ENCODE measurements around the gene RNF125.

Gene RNF125

DNA sequence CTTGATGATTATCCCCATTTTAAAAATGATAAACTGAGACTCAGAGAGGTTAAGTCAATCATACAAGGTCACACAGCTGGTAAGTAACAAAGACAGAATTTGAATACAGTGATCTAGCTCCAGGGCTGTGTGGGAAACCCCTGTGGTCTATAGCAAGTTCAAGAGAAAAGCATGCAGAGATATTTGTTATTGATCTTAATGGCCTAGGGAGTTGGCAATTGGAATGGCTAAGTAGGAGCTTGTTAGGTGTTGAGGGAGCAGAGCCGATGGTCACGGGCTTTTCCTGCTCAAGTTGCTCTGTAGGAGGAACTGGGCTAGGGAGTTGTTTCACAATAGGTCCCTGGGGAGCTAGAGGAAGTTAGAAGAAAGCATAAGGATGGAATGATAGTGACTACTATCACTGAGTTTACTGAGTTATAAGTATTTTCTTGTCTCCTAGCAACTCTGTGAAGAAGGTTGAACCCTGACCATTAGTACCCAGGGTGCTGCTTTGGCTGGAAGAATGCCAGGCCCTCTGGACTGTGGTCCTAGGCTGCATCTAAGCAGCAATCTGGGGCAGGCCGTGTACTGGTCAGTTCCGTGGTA is 30.0 kb downstream of the RNF125 start:
- Histone ChIP-seq H3K9ac (ENCODE audit: low read length in 5 of 5) (no peak overlapping the region), H3K27me3 (ENCODE audit: control insufficient read depth in 5 of 5, insufficient read depth in 4 of 5, low read length in 5 of 5) (no peaks in the 10 kb centered on the region), H3K4me3 (ENCODE audit: low read depth in 1 of 5, low read length in 5 of 5) (no peak overlapping the region), H3K27ac (ENCODE audit: low read depth, low read length) (peak overlapping the region; percentile 5), H3K9me3 (ENCODE audit: control insufficient read depth in 5 of 5, low read length in 5 of 5) (no peaks in the 10 kb centered on the region), H3K36me3 (ENCODE audit: control insufficient read depth in 5 of 5, insufficient read depth in 5 of 5, low read length in 5 of 5) (peaks cover 4 to 17% (median 14%) of the 10 kb centered on the region in 5 donors), H3K4me1 (ENCODE audit: control insufficient read depth in 5 of 5, insufficient read depth in 5 of 5, low read length in 5 of 5) (peaks cover 8 to 20% (median 17%) of the 10 kb centered on the region in 5 donors)

DNA sequence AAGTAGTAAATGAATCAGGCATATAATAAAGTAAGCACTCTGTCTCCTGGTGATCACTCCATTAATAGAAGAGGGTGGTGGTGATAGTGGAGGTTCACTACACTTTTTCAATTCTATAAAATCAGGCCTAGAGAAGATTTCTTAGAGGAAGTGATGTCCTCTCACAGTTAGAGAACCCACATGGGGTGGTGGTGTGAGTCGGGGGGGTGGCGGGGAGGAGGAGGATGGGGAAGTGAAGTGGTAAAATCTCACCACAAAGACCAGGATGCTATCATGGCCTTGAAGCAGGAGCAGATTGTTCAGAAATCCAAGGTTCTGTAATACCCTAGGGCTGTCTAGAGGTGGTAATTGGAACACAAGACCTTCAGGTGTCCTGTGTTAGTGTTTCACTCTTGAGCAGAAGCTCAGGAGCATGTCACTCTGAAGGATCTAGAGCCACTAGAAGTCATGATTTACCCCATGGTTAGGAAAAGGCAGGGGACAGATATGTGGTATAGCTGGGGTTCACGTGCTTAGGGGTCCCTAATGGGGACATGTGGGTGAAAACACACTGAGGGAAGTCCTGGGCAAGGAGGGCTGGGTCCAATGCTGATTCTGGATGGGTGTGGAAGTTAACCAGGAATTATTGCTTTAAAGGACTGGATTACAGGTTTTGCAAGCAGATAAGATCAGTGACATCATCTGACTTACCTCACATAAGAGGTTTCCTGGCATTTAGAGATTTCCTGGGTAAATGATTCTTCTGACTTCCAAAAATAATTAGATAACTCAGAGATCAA is 31.0 kb downstream of the RNF125 start:
- Histone ChIP-seq H3K9ac (ENCODE audit: low read length in 5 of 5) (peak overlapping the region in 1 of 5 donors; percentile 30), H3K27me3 (ENCODE audit: control insufficient read depth in 5 of 5, insufficient read depth in 4 of 5, low read length in 5 of 5) (no peaks in the 10 kb centered on the region), H3K4me3 (ENCODE audit: low read depth in 1 of 5, low read length in 5 of 5) (no peak overlapping the region), H3K9me3 (ENCODE audit: control insufficient read depth in 5 of 5, low read length in 5 of 5) (no peaks in the 10 kb centered on the region), H3K36me3 (ENCODE audit: control insufficient read depth in 5 of 5, insufficient read depth in 5 of 5, low read length in 5 of 5) (peaks cover 4 to 15% (median 14%) of the 10 kb centered on the region in 5 donors), H3K4me1 (ENCODE audit: control insufficient read depth in 5 of 5, insufficient read depth in 5 of 5, low read length in 5 of 5) (peaks cover 8 to 20% (median 17%) of the 10 kb centered on the region in 5 donors), H3K27ac (ENCODE audit: low read depth, low read length) (peak overlapping the region; percentile 5)

GRCh38 chr18:32056613-32057358 is 38.2 kb downstream of the RNF125 start:
- no peak overlapping the region for H3K4me3 ChIP-seq (ENCODE audit: low read depth in 1 of 5, low read length in 5 of 5)
- no peaks in the 10 kb centered on the region for H3K27me3 ChIP-seq (ENCODE audit: control insufficient read depth in 5 of 5, insufficient read depth in 4 of 5, low read length in 5 of 5)
- H3K27ac ChIP-seq (ENCODE audit: low read depth, low read length) = no peak overlapping the region
- peaks cover under 1 to 10% (median 6%) of the 10 kb centered on the region in 5 donors for H3K36me3 ChIP-seq (ENCODE audit: control insufficient read depth in 5 of 5, insufficient read depth in 5 of 5, low read length in 5 of 5)
- H3K4me1 ChIP-seq (ENCODE audit: control insufficient read depth in 5 of 5, insufficient read depth in 5 of 5, low read length in 5 of 5) = no peaks in the 10 kb centered on the region
- H3K9ac ChIP-seq (ENCODE audit: low read length in 5 of 5) = no peak overlapping the region
- H3K9me3 ChIP-seq (ENCODE audit: control insufficient read depth in 5 of 5, low read length in 5 of 5) = no peaks in the 10 kb centered on the region

DNA sequence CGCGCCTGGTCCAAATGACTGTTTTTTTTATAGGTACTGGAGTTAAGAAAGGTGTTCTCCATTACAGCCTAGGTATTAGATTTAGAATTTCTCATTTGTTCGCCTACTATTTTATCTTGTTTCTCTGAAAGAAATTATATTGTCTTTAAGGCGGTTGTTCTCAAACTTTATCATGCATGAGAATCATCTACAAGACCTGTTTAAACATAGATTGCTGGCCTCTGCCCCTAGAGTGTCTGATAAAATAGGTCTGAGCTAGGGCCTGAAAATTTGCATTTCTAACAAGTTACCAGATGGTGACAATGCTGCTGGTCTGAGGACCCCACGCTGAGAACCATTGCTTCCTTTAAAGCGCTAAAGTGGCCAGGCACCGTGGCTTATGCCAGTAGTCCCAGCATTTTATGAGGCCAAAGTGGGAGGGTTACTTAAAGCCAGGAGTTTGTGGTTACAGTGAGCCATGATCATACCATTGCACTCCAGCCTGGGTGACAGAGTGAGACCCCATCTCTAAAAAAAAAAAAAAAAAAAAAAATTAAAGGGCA is 39.1 kb downstream of the RNF125 start:
- H3K9ac ChIP-seq (ENCODE audit: low read length in 5 of 5) = no peak overlapping the region
- H3K9me3 ChIP-seq (ENCODE audit: control insufficient read depth in 5 of 5, low read length in 5 of 5) = no peaks in the 10 kb centered on the region
- no peak overlapping the region for H3K27ac ChIP-seq (ENCODE audit: low read depth, low read length)
- H3K27me3 ChIP-seq (ENCODE audit: control insufficient read depth in 5 of 5, insufficient read depth in 4 of 5, low read length in 5 of 5) = no peaks in the 10 kb centered on the region
- H3K36me3 ChIP-seq (ENCODE audit: control insufficient read depth in 5 of 5, insufficient read depth in 5 of 5, low read length in 5 of 5) = peaks cover 2 to 7% (median 4%) of the 10 kb centered on the region in 5 donors
- no peaks in the 10 kb centered on the region for H3K4me1 ChIP-seq (ENCODE audit: control insufficient read depth in 5 of 5, insufficient read depth in 5 of 5, low read length in 5 of 5)
- H3K4me3 ChIP-seq (ENCODE audit: low read depth in 1 of 5, low read length in 5 of 5) = no peak overlapping the region

DNA sequence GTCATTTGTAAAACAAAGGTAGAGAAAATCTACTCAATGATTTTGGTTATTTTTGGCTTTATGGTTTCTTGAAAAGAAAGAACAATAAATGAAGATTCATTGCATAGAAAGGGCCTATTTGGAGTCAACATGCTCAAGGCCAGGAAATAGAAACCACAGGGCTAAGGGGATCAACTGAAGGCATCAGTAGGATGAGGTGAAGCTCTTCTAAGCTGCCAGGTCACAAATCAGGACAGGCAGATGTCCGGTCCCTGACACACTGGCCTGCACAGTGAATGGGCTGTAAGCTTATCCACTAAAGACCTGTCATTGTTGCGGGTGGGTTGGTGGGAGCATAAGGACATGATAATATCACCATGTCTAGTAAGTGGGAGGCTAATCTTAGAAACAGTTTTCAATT is 41.4 kb downstream of the RNF125 start:
- Histone ChIP-seq H3K27ac (ENCODE audit: low read depth, low read length) (no peak overlapping the region), H3K4me3 (ENCODE audit: low read depth in 1 of 5, low read length in 5 of 5) (no peak overlapping the region), H3K9me3 (ENCODE audit: control insufficient read depth in 5 of 5, low read length in 5 of 5) (no peaks in the 10 kb centered on the region), H3K27me3 (ENCODE audit: control insufficient read depth in 5 of 5, insufficient read depth in 4 of 5, low read length in 5 of 5) (no peaks in the 10 kb centered on the region), H3K9ac (ENCODE audit: low read length in 5 of 5) (no peak overlapping the region), H3K36me3 (ENCODE audit: control insufficient read depth in 5 of 5, insufficient read depth in 5 of 5, low read length in 5 of 5) (peaks cover 2 to 6% (median 4%) of the 10 kb centered on the region in 5 donors), H3K4me1 (ENCODE audit: control insufficient read depth in 5 of 5, insufficient read depth in 5 of 5, low read length in 5 of 5) (no peaks in the 10 kb centered on the region)

DNA sequence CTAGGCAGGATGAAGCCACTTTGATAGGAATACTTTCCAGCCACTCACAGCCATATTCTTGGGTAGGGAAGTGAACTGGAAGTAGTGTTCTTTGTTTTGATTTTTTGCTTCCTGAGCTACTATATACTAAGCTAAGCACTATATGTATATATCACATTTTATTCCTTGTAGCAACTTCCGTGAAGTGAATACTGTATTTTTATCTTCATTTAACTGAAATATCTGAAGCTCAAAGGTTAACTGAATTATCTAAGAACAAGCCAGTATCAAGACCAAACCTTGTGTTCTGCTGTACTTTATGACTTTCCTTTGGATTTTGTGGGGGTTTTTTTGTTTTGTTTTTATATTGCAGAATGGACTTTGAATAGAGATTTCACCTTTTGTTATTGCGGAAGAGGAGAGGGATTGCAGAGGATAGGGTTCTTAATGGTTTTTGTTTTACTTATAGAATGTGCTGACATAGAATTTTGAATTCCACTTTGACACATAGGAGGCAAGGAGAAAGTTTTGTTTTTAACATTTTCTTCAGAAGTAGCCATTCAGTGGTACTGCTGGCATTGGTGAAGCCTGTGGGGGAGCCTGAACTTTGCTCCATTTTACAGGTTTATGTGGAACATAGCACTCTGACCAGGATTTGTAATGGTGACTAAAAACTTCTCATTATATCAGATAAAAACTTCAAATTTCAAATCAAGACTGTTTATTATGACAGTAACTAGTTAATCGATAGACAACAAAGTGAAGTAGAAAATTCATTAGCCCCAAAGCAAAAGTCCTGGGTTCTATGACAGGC is 48.9 kb downstream of the RNF125 start:
- Histone ChIP-seq H3K27ac (ENCODE audit: low read depth, low read length) (no peak overlapping the region), H3K4me3 (ENCODE audit: low read depth in 1 of 5, low read length in 5 of 5) (no peak overlapping the region), H3K4me1 (ENCODE audit: control insufficient read depth in 5 of 5, insufficient read depth in 5 of 5, low read length in 5 of 5) (no peaks in the 10 kb centered on the region), H3K9me3 (ENCODE audit: control insufficient read depth in 5 of 5, low read length in 5 of 5) (no peaks in the 10 kb centered on the region), H3K9ac (ENCODE audit: low read length in 5 of 5) (no peak overlapping the region), H3K27me3 (ENCODE audit: control insufficient read depth in 5 of 5, insufficient read depth in 4 of 5, low read length in 5 of 5) (no peaks in the 10 kb centered on the region), H3K36me3 (ENCODE audit: control insufficient read depth in 5 of 5, insufficient read depth in 5 of 5, low read length in 5 of 5) (peaks cover 3 to 25% (median 7%) of the 10 kb centered on the region in 5 donors)

DNA sequence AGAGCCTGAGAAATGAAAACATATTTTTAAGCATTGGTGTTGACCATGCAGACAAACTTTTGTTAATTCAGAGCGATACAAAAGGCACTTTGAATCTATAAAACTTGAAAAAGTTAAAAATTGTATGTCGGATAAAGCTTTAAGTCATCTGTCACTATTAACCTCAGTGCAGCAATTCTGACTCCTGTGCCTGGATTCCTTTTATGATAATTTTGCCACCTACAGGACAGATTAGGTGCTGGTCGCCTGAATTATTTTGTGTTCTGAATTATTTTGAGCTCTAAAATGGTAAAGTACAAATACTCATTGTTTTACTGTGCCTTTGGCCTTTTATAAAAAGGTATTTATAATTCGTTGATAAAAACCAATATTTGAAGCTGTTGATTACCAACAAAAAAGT is 53.7 kb downstream of the RNF125 start:
- Histone ChIP-seq H3K27ac (ENCODE audit: low read depth, low read length) (no peak overlapping the region), H3K27me3 (ENCODE audit: control insufficient read depth in 5 of 5, insufficient read depth in 4 of 5, low read length in 5 of 5) (no peaks in the 10 kb centered on the region), H3K4me1 (ENCODE audit: control insufficient read depth in 5 of 5, insufficient read depth in 5 of 5, low read length in 5 of 5) (no peaks in the 10 kb centered on the region), H3K4me3 (ENCODE audit: low read depth in 1 of 5, low read length in 5 of 5) (no peak overlapping the region), H3K9me3 (ENCODE audit: control insufficient read depth in 5 of 5, low read length in 5 of 5) (no peaks in the 10 kb centered on the region), H3K9ac (ENCODE audit: low read length in 5 of 5) (no peak overlapping the region), H3K36me3 (ENCODE audit: control insufficient read depth in 5 of 5, insufficient read depth in 5 of 5, low read length in 5 of 5) (peaks cover 3 to 25% (median 10%) of the 10 kb centered on the region in 5 donors)

DNA sequence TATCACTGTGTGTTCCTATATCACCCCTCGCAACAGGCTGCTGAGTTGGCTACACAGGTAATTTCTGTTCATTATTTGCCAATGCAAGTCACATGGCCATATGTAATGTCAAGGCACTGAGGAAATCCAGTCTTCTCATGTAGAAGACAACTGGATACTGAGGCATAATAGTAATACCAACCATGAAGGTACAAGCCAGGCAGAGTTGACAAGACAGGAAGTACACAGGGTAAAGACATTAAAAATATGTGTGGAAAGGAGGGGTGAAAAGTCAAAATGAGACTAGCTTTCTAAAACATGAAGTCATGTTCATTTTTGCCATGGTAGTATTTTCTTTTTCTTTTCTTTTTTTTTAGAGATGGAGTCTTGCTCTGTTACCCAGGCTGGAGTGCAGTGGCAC is 55.6 kb downstream of the RNF125 start:
- Histone ChIP-seq H3K9me3 (ENCODE audit: control insufficient read depth in 5 of 5, low read length in 5 of 5) (no peaks in the 10 kb centered on the region), H3K9ac (ENCODE audit: low read length in 5 of 5) (no peak overlapping the region), H3K4me3 (ENCODE audit: low read depth in 1 of 5, low read length in 5 of 5) (no peak overlapping the region), H3K4me1 (ENCODE audit: control insufficient read depth in 5 of 5, insufficient read depth in 5 of 5, low read length in 5 of 5) (no peaks in the 10 kb centered on the region), H3K27ac (ENCODE audit: low read depth, low read length) (no peak overlapping the region), H3K27me3 (ENCODE audit: control insufficient read depth in 5 of 5, insufficient read depth in 4 of 5, low read length in 5 of 5) (no peaks in the 10 kb centered on the region), H3K36me3 (ENCODE audit: control insufficient read depth in 5 of 5, insufficient read depth in 5 of 5, low read length in 5 of 5) (peaks cover 0 to 14% (median 5%) of the 10 kb centered on the region in 5 donors)

DNA sequence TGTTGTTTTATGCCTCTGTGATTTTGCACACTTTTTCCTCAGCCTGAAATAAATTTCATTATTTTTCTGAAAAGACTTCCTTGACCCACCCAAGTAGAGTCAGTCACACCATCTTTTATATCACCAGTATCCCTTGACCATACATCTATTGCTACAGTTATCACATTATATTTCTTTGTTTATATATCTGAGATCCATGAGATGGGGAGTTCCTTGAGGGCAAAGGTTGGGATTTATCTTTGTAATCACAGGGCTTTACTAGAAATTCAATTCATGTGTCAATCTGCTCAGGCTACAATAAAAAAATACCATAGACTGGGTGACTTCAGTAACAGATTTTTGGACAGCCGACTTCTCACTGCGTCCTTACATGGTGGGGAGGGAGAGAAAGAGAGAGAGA is 60.2 kb downstream of the RNF125 start:
- Histone ChIP-seq H3K27ac (ENCODE audit: low read depth, low read length) (no peak overlapping the region), H3K4me3 (ENCODE audit: low read depth in 1 of 5, low read length in 5 of 5) (no peak overlapping the region), H3K36me3 (ENCODE audit: control insufficient read depth in 5 of 5, insufficient read depth in 5 of 5, low read length in 5 of 5) (peaks cover 0 to 7% (median 3%) of the 10 kb centered on the region in 5 donors), H3K9ac (ENCODE audit: low read length in 5 of 5) (no peak overlapping the region), H3K4me1 (ENCODE audit: control insufficient read depth in 5 of 5, insufficient read depth in 5 of 5, low read length in 5 of 5) (peaks cover 1 to 11% (median 7%) of the 10 kb centered on the region in 5 donors), H3K9me3 (ENCODE audit: control insufficient read depth in 5 of 5, low read length in 5 of 5) (no peaks in the 10 kb centered on the region), H3K27me3 (ENCODE audit: control insufficient read depth in 5 of 5, insufficient read depth in 4 of 5, low read length in 5 of 5) (no peaks in the 10 kb centered on the region)
